CD4-positive, alpha-beta memory T cell (primary cell): ENCODE results near the gene SYNPO2. TPM values are rescaled to one million over a fixed set of nuclear protein-coding genes. Genes with fewer than 3 reads are reported as not detected.
"Not testable (repeated sequence)": the region's sequence is repeated elsewhere in the genome, so short reads cannot be mapped to it uniquely, and the experiment has no call there.

Source experiments
- CTCF ChIA-PET: fragments of 350-600 bp; sonication (Branson Sonifier 250); formaldehyde crosslinking; loops from one replicate; lab custom pipeline; 2021; ENCODE audit warnings: inconsistent platforms; ENCODE audit not compliant: partially characterized antibody; lab: Charles Lee
- POLR2A ChIA-PET: fragments of 350-600 bp; sonication (Branson Sonifier 250); formaldehyde crosslinking; loops from one replicate; lab custom pipeline; 2021; ENCODE audit not compliant: partially characterized antibody; lab: Charles Lee
- DNase-seq, 5 donors: peaks; one replicate each; pipeline versions ENCODE4 v3.0.0 to v3.0.0-alpha.2; 2020 to 2022; ENCODE audit warnings: mixed read lengths in 1 of 5
- H3K27ac ChIP-seq: one replicate; pipeline ENCODE4 v1.7.0; 2013; ENCODE audit warnings: low read depth, low read length
- H3K27me3 ChIP-seq: 2 replicates; pipeline ENCODE4 v1.7.0; 2013; ENCODE audit warnings: mild to moderate bottlenecking, low read length, moderate library complexity; ENCODE audit not compliant: insufficient read depth
- H3K36me3 ChIP-seq: 2 replicates; pipeline ENCODE4 v1.7.0; 2013; ENCODE audit warnings: mild to moderate bottlenecking, low read length, moderate library complexity; ENCODE audit not compliant: insufficient read depth
- H3K4me1 ChIP-seq: 2 replicates; pipeline ENCODE4 v1.7.0; 2013; ENCODE audit warnings: mild to moderate bottlenecking, low read length, moderate library complexity; ENCODE audit not compliant: insufficient read depth
- H3K4me3 ChIP-seq, 2 donors: one replicate each; pipeline ENCODE4 v1.7.0; 2013; ENCODE audit warnings: low read length in 2 of 2, mild to moderate bottlenecking in 1 of 2
- H3K9me3 ChIP-seq, 2 donors: one replicate each; pipeline ENCODE4 v1.7.0; 2013; ENCODE audit warnings: low read length in 2 of 2, control low read depth in 1 of 2; ENCODE audit not compliant: control insufficient read depth in 1 of 2
- H3K27ac Mint-ChIP-seq, 7 donors: one replicate each; pipeline ENCODE4 v1.8.0; 2020 to 2021; ENCODE audit warnings: mixed read lengths in 7 of 7, mild to moderate bottlenecking in 6 of 7, inconsistent platforms in 3 of 7, moderate library complexity in 3 of 7
- H3K27me3 Mint-ChIP-seq, 2 donors: one replicate each; pipeline ENCODE4 v1.8.0; 2020 to 2021; ENCODE audit warnings: mixed read lengths in 2 of 2
- H3K36me3 Mint-ChIP-seq, 2 donors: one replicate each; pipeline ENCODE4 v1.8.0; 2020 to 2021; ENCODE audit warnings: mixed read lengths in 2 of 2, inconsistent platforms in 1 of 2, mild to moderate bottlenecking in 1 of 2
- H3K4me1 Mint-ChIP-seq, 4 donors: one replicate each; pipeline ENCODE4 v1.8.0; 2020 to 2021; ENCODE audit warnings: mixed read lengths in 4 of 4, mild to moderate bottlenecking in 1 of 4
- H3K4me3 Mint-ChIP-seq, 8 donors: one replicate each; pipeline ENCODE4 v1.8.0; 2020 to 2021; ENCODE audit warnings: mixed read lengths in 8 of 8, mild to moderate bottlenecking in 7 of 8, moderate library complexity in 6 of 8, inconsistent platforms in 3 of 8
- H3K9me3 Mint-ChIP-seq, 8 donors: one replicate each; pipeline ENCODE4 v1.8.0; 2020 to 2021; ENCODE audit warnings: mixed read lengths in 8 of 8, mild to moderate bottlenecking in 5 of 8, inconsistent platforms in 3 of 8, moderate library complexity in 1 of 8
- intact Hi-C: fragments of 100-400 bp; cut with micrococcal nuclease; formaldehyde crosslinking; loops from one replicate; pipeline ENCODE4 v1.15.1; 2023
- polyA plus RNA-seq, 2 donors: library from polyadenylated mRNA; unstranded; fragments of 300-500 nt; fragmentation: Illumina TruSeq; gene quantifications; one replicate each; pipeline ENCODE4 v1.2.3, GENCODE V29; 2021
- total RNA-seq, 2 experiments: library from RNA; stranded (reverse); gene quantifications; one replicate each; pipeline ENCODE4 v1.2.3, GENCODE V29; 2021

Gene SYNPO2
- total and polyA plus RNA-seq, 4 experiments from 2014 or later: 0.04 to 1.4 (median 0.84) TPM

DNA sequence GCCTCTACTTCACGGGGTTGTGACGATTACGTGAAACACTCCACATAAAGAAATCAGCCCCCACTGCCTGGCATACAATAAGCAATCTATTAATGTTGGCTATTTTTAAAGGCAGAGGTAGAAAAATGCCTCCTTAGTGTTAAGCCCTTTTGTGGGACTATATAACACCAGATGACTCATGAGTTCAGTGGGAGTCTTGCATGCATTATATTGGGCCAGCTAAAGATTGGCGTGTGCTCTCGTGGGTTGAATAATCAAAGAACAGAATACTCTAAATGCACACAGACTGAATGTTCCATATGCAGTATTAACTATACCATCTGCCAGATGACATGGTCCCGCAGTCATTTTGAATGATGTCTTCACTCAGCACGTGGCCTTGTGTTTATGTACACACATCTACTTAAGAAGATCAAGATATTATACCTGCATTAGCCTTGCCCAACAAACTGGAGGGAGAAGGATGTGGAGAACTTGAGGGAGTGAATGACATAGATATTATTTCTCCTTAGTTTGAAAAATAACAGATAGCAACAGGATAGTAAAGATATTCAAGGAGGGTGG, 162.0 kb downstream of the SYNPO2 start:
- no peaks in the 10 kb centered on the region for H3K36me3 Mint-ChIP-seq
- no peak overlapping the region for H3K4me3 ChIP-seq
- H3K27ac Mint-ChIP-seq: peak overlapping the region in 1 of 7 donors; percentile 47
- intact Hi-C loops: no loop called here
- H3K36me3 ChIP-seq: no peaks in the 10 kb centered on the region
- no peak overlapping the region for H3K4me3 Mint-ChIP-seq
- H3K9me3 ChIP-seq: no peaks in the 10 kb centered on the region
- ChIA-PET POLR2A (no interaction called here), CTCF (no interaction called here)
- no peaks in the 10 kb centered on the region for H3K27me3 ChIP-seq
- peaks cover 3 to 12% of the 10 kb centered on the region in 2 donors for H3K27me3 Mint-ChIP-seq
- no peak overlapping the region for H3K27ac ChIP-seq
- no peaks in the 10 kb centered on the region for H3K4me1 Mint-ChIP-seq
- no peaks in the 10 kb centered on the region for H3K9me3 Mint-ChIP-seq
- no peaks in the 10 kb centered on the region for H3K4me1 ChIP-seq
- DNase-seq: no peak

DNA sequence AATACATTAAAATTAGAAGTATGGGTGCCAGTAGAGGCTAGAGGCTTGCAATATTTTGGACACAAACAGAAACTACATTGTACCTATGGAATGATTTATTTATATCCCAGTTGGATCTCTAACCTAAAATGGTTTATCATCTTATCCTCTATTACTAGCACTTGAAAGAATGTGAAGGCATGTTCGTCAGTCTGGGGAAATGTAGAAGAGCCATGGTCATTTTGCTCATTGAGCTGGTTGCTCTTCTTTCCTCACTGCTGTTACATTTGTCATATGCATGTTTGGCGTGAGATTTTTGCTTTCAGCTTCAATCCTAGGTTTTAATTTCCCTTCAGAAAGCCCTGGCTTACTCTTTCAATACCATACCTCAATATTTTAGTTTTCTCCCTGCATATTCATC, 164.6 kb downstream of the SYNPO2 start:
- no peaks in the 10 kb centered on the region for H3K4me1 Mint-ChIP-seq
- CTCF ChIA-PET: interaction anchor here (1.7 kb wide), 1 partner anchor 9 kb away, joined by 5 read pairs; no protein-coding TSS in a partner anchor

DNA sequence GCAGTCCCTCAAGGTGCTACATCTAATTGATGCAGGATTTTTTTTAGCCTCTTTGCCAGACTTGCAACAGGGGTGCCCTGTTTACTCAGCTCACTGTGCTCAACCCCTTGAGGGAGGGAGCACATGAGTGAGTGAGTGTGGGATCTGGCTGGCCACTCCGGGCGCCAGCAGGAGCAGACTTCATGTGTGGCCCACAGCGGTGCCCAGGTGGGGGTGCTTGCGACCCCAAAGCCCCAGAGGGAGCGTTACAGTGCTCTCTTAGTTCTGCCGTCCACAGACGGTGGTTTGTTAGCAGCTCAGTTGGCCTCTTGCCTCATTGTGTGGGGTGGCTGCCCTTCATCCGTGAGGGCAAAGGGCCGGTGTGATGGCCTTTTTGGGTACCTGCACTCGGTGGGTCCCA, 165.3 kb downstream of the SYNPO2 start:
- Mint-ChIP-seq H3K4me3 (no peak overlapping the region), H3K36me3 (no peaks in the 10 kb centered on the region), H3K9me3 (no peaks in the 10 kb centered on the region), H3K27me3 (peaks cover 0 to 6% of the 10 kb centered on the region in 2 donors), H3K27ac (no peak overlapping the region), H3K4me1 (no peaks in the 10 kb centered on the region)
- Histone ChIP-seq H3K27ac (no peak overlapping the region), H3K4me1 (no peaks in the 10 kb centered on the region), H3K9me3 (no peaks in the 10 kb centered on the region), H3K4me3 (no peak overlapping the region), H3K36me3 (no peaks in the 10 kb centered on the region), H3K27me3 (no peaks in the 10 kb centered on the region)
- POLR2A ChIA-PET: no interaction called here
- intact Hi-C loops: no loop called here
- DNase-seq: no peak
- CTCF ChIA-PET: interaction anchor here (1.7 kb wide), 1 partner anchor 9 kb away, joined by 5 read pairs; no protein-coding TSS in a partner anchor

More for the DNA sequence above, 164.6 kb downstream of the SYNPO2 start:
- H3K9me3 Mint-ChIP-seq: no peaks in the 10 kb centered on the region
- no peaks in the 10 kb centered on the region for H3K27me3 ChIP-seq
- DNase-seq: no peak
- H3K4me3 ChIP-seq: no peak overlapping the region
- no peak overlapping the region for H3K27ac Mint-ChIP-seq
- no peak overlapping the region for H3K4me3 Mint-ChIP-seq
- no peak overlapping the region for H3K27ac ChIP-seq
- POLR2A ChIA-PET: no interaction called here
- H3K9me3 ChIP-seq: no peaks in the 10 kb centered on the region
- intact Hi-C loops: no loop called here
- no peaks in the 10 kb centered on the region for H3K36me3 ChIP-seq
- peaks cover 3 to 7% of the 10 kb centered on the region in 2 donors for H3K27me3 Mint-ChIP-seq
- H3K36me3 Mint-ChIP-seq: no peaks in the 10 kb centered on the region
- no peaks in the 10 kb centered on the region for H3K4me1 ChIP-seq

DNA sequence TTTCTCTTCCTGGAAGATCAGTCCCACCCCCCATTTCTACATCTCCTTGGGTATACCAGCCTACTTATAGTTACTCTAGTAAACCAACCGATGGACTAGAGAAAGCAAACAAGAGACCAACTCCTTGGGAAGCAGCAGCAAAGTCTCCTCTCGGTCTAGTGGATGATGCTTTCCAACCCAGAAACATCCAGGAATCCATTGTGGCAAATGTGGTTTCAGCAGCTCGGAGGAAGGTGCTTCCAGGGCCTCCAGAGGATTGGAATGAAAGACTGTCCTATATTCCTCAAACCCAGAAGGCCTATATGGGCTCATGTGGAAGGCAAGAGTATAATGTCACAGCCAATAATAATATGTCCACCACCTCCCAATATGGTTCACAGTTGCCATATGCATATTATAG, 168.8 kb downstream of the SYNPO2 start:
- Histone ChIP-seq H3K4me3 (no peak overlapping the region), H3K36me3 (no peaks in the 10 kb centered on the region), H3K4me1 (no peaks in the 10 kb centered on the region), H3K9me3 (no peaks in the 10 kb centered on the region), H3K27me3 (no peaks in the 10 kb centered on the region), H3K27ac (no peak overlapping the region)
- H3K4me3 Mint-ChIP-seq: no peak overlapping the region
- no peak overlapping the region for H3K27ac Mint-ChIP-seq
- ChIA-PET POLR2A (no interaction called here), CTCF (no interaction called here)
- no peaks in the 10 kb centered on the region for H3K9me3 Mint-ChIP-seq
- H3K4me1 Mint-ChIP-seq: no peaks in the 10 kb centered on the region
- no peaks in the 10 kb centered on the region for H3K36me3 Mint-ChIP-seq
- no peaks in the 10 kb centered on the region for H3K27me3 Mint-ChIP-seq
- intact Hi-C loops: no loop called here
- DNase-seq: no peak

DNA sequence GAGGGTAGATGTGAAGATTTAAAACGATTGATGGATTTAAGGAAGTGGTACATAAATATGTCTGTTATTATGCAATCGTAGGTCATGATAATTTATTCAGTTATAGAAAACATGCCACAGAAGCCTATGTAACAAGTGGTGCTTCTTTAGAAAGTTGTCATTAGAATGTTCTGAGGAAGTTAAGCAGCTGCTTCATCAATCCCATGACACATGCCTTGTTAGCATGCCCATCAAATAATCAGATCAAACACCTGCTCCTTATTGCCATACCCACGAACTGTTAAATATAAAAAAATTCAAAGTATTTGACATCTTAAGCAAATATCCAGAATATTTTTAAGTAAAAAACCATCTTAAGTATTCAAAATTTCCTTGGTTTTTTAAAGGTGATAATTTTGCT, 170.6 kb downstream of the SYNPO2 start:
- H3K9me3 Mint-ChIP-seq: peaks cover 0 to 2% (median 0%) of the 10 kb centered on the region in 8 donors
- Histone ChIP-seq H3K27me3 (no peaks in the 10 kb centered on the region), H3K36me3 (no peaks in the 10 kb centered on the region), H3K9me3 (no peaks in the 10 kb centered on the region), H3K4me3 (no peak overlapping the region), H3K27ac (no peak overlapping the region), H3K4me1 (no peaks in the 10 kb centered on the region)
- CTCF ChIA-PET: no interaction called here
- no peaks in the 10 kb centered on the region for H3K27me3 Mint-ChIP-seq
- intact Hi-C loops: no loop called here
- H3K4me3 Mint-ChIP-seq: no peak overlapping the region
- H3K27ac Mint-ChIP-seq: no peak overlapping the region
- DNase-seq: no peak
- POLR2A ChIA-PET: no interaction called here
- H3K36me3 Mint-ChIP-seq: no peaks in the 10 kb centered on the region
- H3K4me1 Mint-ChIP-seq: no peaks in the 10 kb centered on the region

DNA sequence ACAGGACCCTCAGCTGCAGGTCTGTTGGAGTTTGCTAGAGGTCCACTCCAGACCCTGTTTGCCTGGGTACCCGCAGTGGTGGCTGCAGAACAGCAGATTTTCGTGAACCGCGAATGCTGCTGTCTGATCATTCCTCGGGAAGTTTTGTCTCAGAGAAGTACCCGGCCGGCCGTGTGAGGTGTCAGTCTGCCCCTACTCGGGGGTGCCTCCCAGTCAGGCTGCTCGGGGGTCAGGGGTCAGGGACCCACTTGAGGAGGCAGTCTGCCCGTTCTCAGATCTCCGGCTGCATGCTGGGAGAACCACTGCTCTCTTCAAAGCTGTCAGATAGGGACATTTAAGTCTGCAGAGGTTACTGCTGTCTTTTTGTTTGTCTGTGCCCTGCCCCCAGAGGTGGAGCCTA, 178.5 kb downstream of the SYNPO2 start:
- H3K27me3 ChIP-seq, H3K36me3 Mint-ChIP-seq, DNase-seq, H3K9me3 ChIP-seq, POLR2A ChIA-PET, H3K27ac Mint-ChIP-seq, intact Hi-C loops, H3K4me3 Mint-ChIP-seq, H3K27ac ChIP-seq, H3K36me3 ChIP-seq, H3K9me3 Mint-ChIP-seq, H3K4me1 ChIP-seq, CTCF ChIA-PET, H3K4me3 ChIP-seq, H3K4me1 Mint-ChIP-seq: not testable (repeated sequence)
- H3K27me3 Mint-ChIP-seq: peaks cover 14 to 19% of the 10 kb centered on the region in 2 donors

DNA sequence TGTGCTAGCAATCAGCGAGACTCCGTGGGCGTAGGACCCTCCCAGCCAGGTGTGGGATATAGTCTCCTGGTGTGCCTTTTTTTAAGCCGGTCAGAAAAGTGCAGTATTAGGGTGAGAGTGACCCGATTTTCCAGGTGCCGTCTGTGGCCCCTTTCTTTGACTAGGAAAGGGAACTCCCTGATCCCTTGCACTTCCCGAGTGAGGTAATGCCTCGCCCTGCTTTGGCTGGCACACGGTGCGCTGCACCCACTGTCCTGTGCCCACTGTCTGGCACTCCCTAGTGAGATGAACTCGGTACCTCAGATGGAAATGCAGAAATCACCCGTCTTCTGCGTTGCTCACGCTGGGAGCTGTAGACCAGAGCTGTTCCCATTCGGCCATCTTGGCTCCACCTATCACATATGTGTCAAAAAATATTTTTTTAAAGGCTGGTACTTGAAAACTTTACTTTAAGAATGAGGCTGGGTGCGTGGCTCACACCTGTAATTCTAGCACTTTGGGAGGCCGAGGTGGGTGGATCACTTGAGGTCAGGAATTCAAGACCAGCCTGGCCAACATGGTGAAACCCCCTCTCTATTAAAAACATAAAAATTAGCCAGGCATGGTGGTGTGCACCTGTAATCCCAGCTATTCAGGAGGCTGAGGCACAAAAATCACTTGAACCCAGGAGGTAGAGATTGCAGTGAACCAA, 179.2 kb downstream of the SYNPO2 start:
- H3K27me3 Mint-ChIP-seq: peaks cover 17 to 19% of the 10 kb centered on the region in 2 donors
- not testable (repeated sequence) for H3K4me3 Mint-ChIP-seq, H3K36me3 Mint-ChIP-seq

More for the DNA sequence above, 179.2 kb downstream of the SYNPO2 start:
- H3K9me3 Mint-ChIP-seq, H3K4me1 ChIP-seq, H3K4me3 ChIP-seq, H3K4me1 Mint-ChIP-seq, DNase-seq, H3K27ac ChIP-seq, H3K36me3 ChIP-seq, H3K27ac Mint-ChIP-seq, intact Hi-C loops, H3K27me3 ChIP-seq, CTCF ChIA-PET, POLR2A ChIA-PET, H3K9me3 ChIP-seq: not testable (repeated sequence)
